B cell (primary cell): ENCODE results near the gene HLX. TPM values are rescaled to one million over a fixed set of nuclear protein-coding genes. Genes with fewer than 3 reads are reported as not detected.

Experiments
- ATAC-seq: fragments of 200-7000 bp; cut with Tn5 transposase; one replicate; pipeline ENCODE4 v1.10.0; 2021; ENCODE audit warnings: low read depth, mild to moderate bottlenecking, moderate number of reproducible peaks, moderate library complexity
- CTCF ChIA-PET: fragments of 350-600 bp; sonication (Branson Sonifier 250); formaldehyde crosslinking; loops from one replicate; lab custom pipeline; 2021; ENCODE audit warnings: antibody characterized with exemption, inconsistent platforms; lab: Charles Lee
- POLR2A ChIA-PET: fragments of 350-600 bp; sonication (Branson Sonifier 250); formaldehyde crosslinking; loops from one replicate; lab custom pipeline; 2021; ENCODE audit warnings: antibody characterized with exemption; lab: Charles Lee
- DNase-seq: peaks from one replicate; pipeline ENCODE4 v3.0.0; 2013
- H2AFZ ChIP-seq: 2 replicates; pipeline ENCODE4 v1.6.1; 2012; ENCODE audit warnings: mild to moderate bottlenecking, low read depth, low read length; ENCODE audit not compliant: insufficient read depth, poor library complexity, severe bottlenecking
- H3K27ac ChIP-seq, 2 donors: 1 replicate in 1 of 2; 2 replicates in 1 of 2; pipeline ENCODE4 v1.5.1; 2012 to 2013; ENCODE audit warnings: low read length in 2 of 2, mild to moderate bottlenecking in 2 of 2, moderate library complexity in 1 of 2
- H3K27me3 ChIP-seq, 4 experiments: fragments of 200-600 bp in 1 of 4; sonication (generic) in 1 of 4; replicated peaks in 1 of 4; 1 replicate in 2 of 4; 2 replicates in 2 of 4; pipeline versions ENCODE4 v1.6.1 to v1.7.0; 2013 to 2016; ENCODE audit warnings: low read length in 3 of 4, mild to moderate bottlenecking in 2 of 4, mixed read lengths in 1 of 4, moderate library complexity in 1 of 4; ENCODE audit not compliant: insufficient read depth in 4 of 4, control insufficient read depth in 3 of 4; ENCODE audit errors: control extremely low read depth in 1 of 4
- H3K36me3 ChIP-seq, 2 experiments: replicated peaks in 1 of 2; 1 replicate in 1 of 2; 2 replicates in 1 of 2; pipeline versions ENCODE4 v1.6.1 to v1.7.1; 2013; ENCODE audit warnings: low read length in 1 of 2; ENCODE audit not compliant: insufficient read depth in 2 of 2, control insufficient read depth in 1 of 2; ENCODE audit errors: control extremely low read depth in 1 of 2, extremely low read depth in 1 of 2
- H3K4me1 ChIP-seq, 2 donors: fragments of 200-600 bp in 1 of 2; sonication (generic) in 1 of 2; 1 replicate in 1 of 2; 2 replicates in 1 of 2; pipeline versions ENCODE4 v1.5.1 to v1.6.1; 2013 to 2017; ENCODE audit warnings: low read length in 2 of 2; ENCODE audit not compliant: control insufficient read depth in 2 of 2, insufficient read depth in 2 of 2
- H3K4me2 ChIP-seq: replicated peaks from 2 replicates; pipeline ENCODE3; 2012; ENCODE audit warnings: mild to moderate bottlenecking, low read depth, low read length; ENCODE audit not compliant: poor library complexity, severe bottlenecking
- H3K4me3 ChIP-seq, 5 experiments: fragments of 200-600 bp in 1 of 5; sonication (generic) in 1 of 5; 1 replicate in 3 of 5; 2 replicates in 2 of 5; pipeline versions ENCODE4 v1.5.1 to v1.7.0; 2011 to 2016; ENCODE audit warnings: low read length in 4 of 5, mild to moderate bottlenecking in 4 of 5, low read depth in 2 of 5, control low read depth in 1 of 5, moderate library complexity in 1 of 5; ENCODE audit not compliant: insufficient read depth in 1 of 5; ENCODE audit errors: control extremely low read depth in 1 of 5, extremely low read depth in 1 of 5
- H3K79me2 ChIP-seq: fragments of 200-600 bp; sonication (generic); one replicate; pipeline ENCODE4 v1.6.0; 2016; ENCODE audit warnings: low read length; ENCODE audit not compliant: control insufficient read depth, insufficient read depth
- H3K9ac ChIP-seq: fragments of 200-600 bp; sonication (generic); 2 replicates; pipeline ENCODE4 v1.6.1; 2017; ENCODE audit warnings: mild to moderate bottlenecking, low read length, moderate library complexity
- H3K9me3 ChIP-seq, 3 donors: one replicate each; pipeline versions ENCODE4 v1.6.1 to v1.7.1; 2013; ENCODE audit warnings: low read length in 2 of 3; ENCODE audit not compliant: control insufficient read depth in 2 of 3, insufficient read depth in 1 of 3; ENCODE audit errors: control extremely low read depth in 1 of 3
- H4K20me1 ChIP-seq: 2 replicates; pipeline ENCODE4 v1.6.0; 2012; ENCODE audit warnings: mild to moderate bottlenecking, low read length; ENCODE audit not compliant: insufficient read depth, control insufficient read depth, poor library complexity, severe bottlenecking
- H3K27ac Mint-ChIP-seq: one replicate; pipeline ENCODE4 v1.8.0; 2021; ENCODE audit warnings: mixed read lengths
- H3K27me3 Mint-ChIP-seq: one replicate; pipeline ENCODE4 v1.8.0; 2021; ENCODE audit warnings: mixed read lengths
- H3K4me1 Mint-ChIP-seq: one replicate; pipeline ENCODE4 v1.8.0; 2021; ENCODE audit warnings: mixed read lengths
- H3K4me3 Mint-ChIP-seq: one replicate; pipeline ENCODE4 v1.8.0; 2021; ENCODE audit warnings: mixed read lengths
- H3K9me3 Mint-ChIP-seq: one replicate; pipeline ENCODE4 v1.8.0; 2022; ENCODE audit warnings: mixed read lengths; ENCODE audit not compliant: insufficient read depth
- CTCF ChIP-seq: fragments of 200-600 bp; IDR thresholded peaks from one replicate; pipeline ENCODE4 v1.8.0; 2022; ENCODE audit warnings: antibody characterized with exemption, mild to moderate bottlenecking
- EZH2 ChIP-seq: IDR thresholded peaks from 2 replicates; pipeline ENCODE4 v1.6.1; 2012; ENCODE audit warnings: borderline replicate concordance, low read depth, mild to moderate bottlenecking, moderate library complexity, low read length; ENCODE audit not compliant: insufficient read depth, poor library complexity, severe bottlenecking
- WGBS: methylation state at CpG from one replicate; pipeline ENCODE4 v1.1.5; 2013; ENCODE audit warnings: missing lambda C conversion rate; ENCODE audit not compliant: insufficient coverage; 5-methylcytosine and 5-hydroxymethylcytosine counted together
- intact Hi-C: fragments of 100-400 bp; cut with micrococcal nuclease; formaldehyde crosslinking; loops from one replicate; pipeline ENCODE4 v1.10.0; 2022
- polyA plus RNA-seq: library from polyadenylated mRNA; depleted of rRNA; stranded (reverse); fragments of >200 nt; gene quantifications from 2 replicates; pipeline ENCODE4 v1.2.3, GENCODE V29; 2012
- total RNA-seq, 2 donors: library from RNA; stranded (reverse); fragments of 120-200 nt in 1 of 2; gene quantifications; 1 replicate in 1 of 2; 2 replicates in 1 of 2; pipeline versions ENCODE4 v1.2.3 to v1.2.4, GENCODE V29; 2013 to 2022

HLX gene
- total and polyA plus RNA-seq, 2 donors (not counting 1 experiment from before 2014, with no cell fraction given), result 3.4 to 9.1 TPM

GRCh38 chr1:220888417-220888986 is 9.3 kb downstream of the HLX start:
- Mint-ChIP-seq H3K27me3 (peaks cover 70% of the 10 kb centered on the region), H3K4me3 (peak overlapping the region; percentile 33), H3K4me1 (peaks cover 41% of the 10 kb centered on the region), H3K9me3 (no peaks in the 10 kb centered on the region), H3K27ac (no peak overlapping the region)
- no peak for ATAC-seq
- POLR2A ChIA-PET, result no interaction called here
- Histone ChIP-seq H3K27ac (no peak overlapping the region), H3K79me2 (no peaks in the 10 kb centered on the region), H4K20me1 (no peaks in the 10 kb centered on the region), H3K4me1 (peaks cover 45 to 46% of the 10 kb centered on the region in 2 donors), H3K27me3 (peaks cover 0 to 80% (median 62%) of the 10 kb centered on the region in 4 experiments), H3K9me3 (peaks cover 0 to 43% (median 0%) of the 10 kb centered on the region in 3 donors), H3K4me3 (no peak overlapping the region), H3K4me2 (no peak overlapping the region), H3K36me3 (no peaks in the 10 kb centered on the region), H2AFZ (no peak overlapping the region), H3K9ac (no peak overlapping the region)
- TF ChIP-seq EZH2 (no peak), CTCF (no peak)
- intact Hi-C loops, result no loop called here
- CTCF ChIA-PET, result interaction anchor here (1.2 to 1.3 kb wide), 2 partner anchors 14 to 315 kb away, joined by 5 to 8 read pairs; no protein-coding TSS in a partner anchor
- DNase-seq, result no peak
- WGBS, result 53% methylated on average over 8 of the region's 14 CpGs

GRCh38 chr1:220889333-220889732 is 10.1 kb downstream of the HLX start:
- Histone ChIP-seq H3K9me3 (peaks cover 0 to 44% (median 0%) of the 10 kb centered on the region in 3 donors), H3K4me3 (no peak overlapping the region), H4K20me1 (no peaks in the 10 kb centered on the region), H3K4me2 (no peak overlapping the region), H3K9ac (no peak overlapping the region), H3K79me2 (no peaks in the 10 kb centered on the region), H3K4me1 (peaks cover 53 to 55% of the 10 kb centered on the region in 2 donors), H3K36me3 (no peaks in the 10 kb centered on the region), H3K27me3 (peaks cover 0 to 87% (median 66%) of the 10 kb centered on the region in 4 experiments), H2AFZ (no peak overlapping the region), H3K27ac (no peak overlapping the region)
- peaks cover 76% of the 10 kb centered on the region for H3K27me3 Mint-ChIP-seq
- intact Hi-C loops, result no loop called here
- ChIA-PET POLR2A (no interaction called here), CTCF (interaction anchor here (1.2 to 1.3 kb wide), 2 partner anchors 15 to 314 kb away, joined by 5 to 8 read pairs; no protein-coding TSS in a partner anchor)
- no peak overlapping the region for H3K4me3 Mint-ChIP-seq
- WGBS, result 63% methylated on average over 1 of the region's 2 CpGs
- H3K27ac Mint-ChIP-seq, result no peak overlapping the region
- H3K4me1 Mint-ChIP-seq, result peaks cover 47% of the 10 kb centered on the region
- no peaks in the 10 kb centered on the region for H3K9me3 Mint-ChIP-seq
- ATAC-seq (no peak), DNase-seq (no peak)
- TF ChIP-seq CTCF (no peak), EZH2 (no peak)
